Spleen (tissue), 11 donors: ENCODE data around the gene CXCL14. TPM values are rescaled to one million over a fixed set of nuclear protein-coding genes. Genes with fewer than 3 reads are reported as not detected.

Experiments
- DNase-seq: peaks from one replicate; pipeline ENCODE4 v3.0.0-alpha.2; 2020
- H3K27ac ChIP-seq, 8 donors: fragments of 200-600 bp; sonication (generic) in 7 of 8; 1 replicate in 4 of 8; 2 replicates in 4 of 8; pipeline versions ENCODE4 v1.5.0 to v1.8.0; 2016 to 2021; ENCODE audit warnings: inconsistent platforms in 4 of 8, mild to moderate bottlenecking in 4 of 8, moderate library complexity in 1 of 8
- H3K27me3 ChIP-seq, 7 donors: fragments of 200-600 bp; sonication (generic) in 6 of 7; replicated peaks in 1 of 7; 1 replicate in 4 of 7; 2 replicates in 3 of 7; pipeline versions ENCODE4 v1.5.0 to v1.8.0; 2016 to 2021; ENCODE audit warnings: inconsistent platforms in 3 of 7, mild to moderate bottlenecking in 1 of 7
- H3K36me3 ChIP-seq, 6 donors: fragments of 200-600 bp; sonication (generic) in 5 of 6; 1 replicate in 4 of 6; 2 replicates in 2 of 6; pipeline versions ENCODE4 v1.5.0 to v1.8.0; 2016 to 2021; ENCODE audit warnings: inconsistent platforms in 2 of 6
- H3K4me1 ChIP-seq, 6 donors: fragments of 200-600 bp; sonication (generic) in 5 of 6; 1 replicate in 3 of 6; 2 replicates in 3 of 6; pipeline versions ENCODE4 v1.5.0 to v1.8.0; 2016 to 2021; ENCODE audit warnings: inconsistent platforms in 3 of 6
- H3K4me3 ChIP-seq, 8 donors: fragments of 200-600 bp; sonication (generic) in 7 of 8; 1 replicate in 4 of 8; 2 replicates in 4 of 8; pipeline versions ENCODE4 v1.5.0 to v1.8.0; 2016 to 2021; ENCODE audit warnings: inconsistent platforms in 4 of 8, mild to moderate bottlenecking in 4 of 8, moderate library complexity in 2 of 8
- H3K9me3 ChIP-seq, 8 donors: fragments of 200-600 bp; sonication (generic) in 7 of 8; 1 replicate in 4 of 8; 2 replicates in 4 of 8; pipeline versions ENCODE4 v1.5.0 to v1.8.0; 2016 to 2021; ENCODE audit warnings: inconsistent platforms in 4 of 8
- POLR2A ChIP-seq, 3 donors: fragments of 450-650 bp; IDR thresholded peaks; one replicate each; pipeline ENCODE4 v1.5.1; 2017; ENCODE audit warnings: antibody characterized with exemption in 3 of 3, mild to moderate bottlenecking in 1 of 3
- POLR2AphosphoS5 ChIP-seq, 3 donors: sonication (generic); formaldehyde crosslinking; IDR thresholded peaks; one replicate each; pipeline ENCODE4 v1.5.1; 2017; ENCODE audit warnings: antibody characterized with exemption in 3 of 3
- WGBS, 5 donors: extraction: QIAGEN DNeasy Blood & Tissue Kit in 3 of 5; methylation state at CpG; one replicate each; pipeline versions ENCODE4 v1.1.5 to v1.1.7; 2013 to 2018; 5-methylcytosine and 5-hydroxymethylcytosine counted together
- intact Hi-C: fragments of 100-400 bp; cut with DNase I; formaldehyde crosslinking; loops from one replicate; pipeline ENCODE4 v1.15.0; 2023; ENCODE audit warnings: low total_unique reads
- polyA plus RNA-seq, 3 donors: library from polyadenylated mRNA; stranded (reverse); fragments of 200-250 nt; gene quantifications; one replicate each; pipeline ENCODE4 v1.2.1, GENCODE V29; 2013
- total RNA-seq, 7 donors: library from RNA; depleted of rRNA in 3 of 7; stranded (reverse); fragments of >200 nt in 3 of 7; fragmentation: NEBNext Ultra II Directional in 4 of 7; extraction: Animal tissue kit (Norgen Biotek cat#: 25700) in 4 of 7; gene quantifications; one replicate each; pipeline versions ENCODE4 v1.1.0 to v1.2.1, GENCODE V29; 2016 to 2021
- TF ChIP-seq, protein P1 (sequence below), 11 experiments: fragments of 200-600 bp in 7 of 11; fragments of 450-650 bp in 4 of 11; sonication (generic) in 4 of 11; IDR thresholded peaks in 8 of 11; conservative IDR thresholded peaks in 3 of 11; 1 replicate in 7 of 11; 2 replicates in 4 of 11; pipeline versions ENCODE4 v1.4.0 to v1.8.0; 2016 to 2021; ENCODE audit warnings: antibody characterized with exemption in 11 of 11, inconsistent platforms in 4 of 11, mild to moderate bottlenecking in 1 of 11
- donor health status: healthy with polysubstance abuse.
- donor health status: DM: no; HTN: no; CAD: no; lungs with moderate emphysema.
- donor health status: DM: no; HTN: no; CAD: no.
- donor health status: Bipolar disorder and iron deficiency.
- donor health status: healthy.
- donor health status: DM: no; HTN: no; CAD: no.
- donor health status: DM: yes; HTN: yes; CAD: no.

The CXCL14 gene
- total and polyA plus RNA-seq, 10 donors, result 10.3 to 67.1 (median 43.5) TPM

DNA sequence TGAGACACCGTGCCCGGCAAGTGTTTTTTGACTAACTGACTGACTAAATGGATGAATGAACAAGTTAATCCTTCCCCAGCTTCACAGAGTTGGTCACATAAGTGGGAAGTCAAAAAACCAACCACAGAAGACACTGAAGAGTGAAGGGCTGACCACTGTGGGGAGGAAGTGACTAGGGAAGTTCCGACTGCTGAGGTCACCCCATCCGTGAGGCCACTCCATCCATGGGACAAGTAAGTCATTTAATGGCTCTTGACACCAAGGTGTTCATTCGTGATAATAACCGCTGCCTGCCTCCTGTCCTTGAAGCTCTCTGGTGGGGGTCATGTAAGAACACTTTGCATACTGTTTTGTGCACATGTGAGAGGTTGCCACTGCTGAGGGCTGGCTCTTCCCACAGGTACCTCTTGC is 22.2 kb upstream of the CXCL14 start:
- Histone ChIP-seq H3K27me3 (peaks cover 0 to 19% (median 0%) of the 10 kb centered on the region in 7 donors), H3K4me1 (no peaks in the 10 kb centered on the region), H3K36me3 (no peaks in the 10 kb centered on the region), H3K9me3 (no peaks in the 10 kb centered on the region), H3K4me3 (no peak overlapping the region), H3K27ac (no peak overlapping the region)
- intact Hi-C loops, result no loop called here
- WGBS, 5 donors, result 69 to 83% (median 71%) methylated on average over 6 of the region's 6 CpGs
- TF ChIP-seq POLR2A (IDR thresholded peaks at IDR 0.05) (no peak), POLR2AphosphoS5 (IDR thresholded peaks at IDR 0.05) (no peak)
- TF ChIP-seq, protein P1, sequence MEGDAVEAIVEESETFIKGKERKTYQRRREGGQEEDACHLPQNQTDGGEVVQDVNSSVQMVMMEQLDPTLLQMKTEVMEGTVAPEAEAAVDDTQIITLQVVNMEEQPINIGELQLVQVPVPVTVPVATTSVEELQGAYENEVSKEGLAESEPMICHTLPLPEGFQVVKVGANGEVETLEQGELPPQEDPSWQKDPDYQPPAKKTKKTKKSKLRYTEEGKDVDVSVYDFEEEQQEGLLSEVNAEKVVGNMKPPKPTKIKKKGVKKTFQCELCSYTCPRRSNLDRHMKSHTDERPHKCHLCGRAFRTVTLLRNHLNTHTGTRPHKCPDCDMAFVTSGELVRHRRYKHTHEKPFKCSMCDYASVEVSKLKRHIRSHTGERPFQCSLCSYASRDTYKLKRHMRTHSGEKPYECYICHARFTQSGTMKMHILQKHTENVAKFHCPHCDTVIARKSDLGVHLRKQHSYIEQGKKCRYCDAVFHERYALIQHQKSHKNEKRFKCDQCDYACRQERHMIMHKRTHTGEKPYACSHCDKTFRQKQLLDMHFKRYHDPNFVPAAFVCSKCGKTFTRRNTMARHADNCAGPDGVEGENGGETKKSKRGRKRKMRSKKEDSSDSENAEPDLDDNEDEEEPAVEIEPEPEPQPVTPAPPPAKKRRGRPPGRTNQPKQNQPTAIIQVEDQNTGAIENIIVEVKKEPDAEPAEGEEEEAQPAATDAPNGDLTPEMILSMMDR (IDR thresholded peaks at IDR 0.05 in 8 of 11, conservative IDR thresholded peaks at IDR 0.05 in 3 of 11), result no peak
- no peak for DNase-seq

DNA sequence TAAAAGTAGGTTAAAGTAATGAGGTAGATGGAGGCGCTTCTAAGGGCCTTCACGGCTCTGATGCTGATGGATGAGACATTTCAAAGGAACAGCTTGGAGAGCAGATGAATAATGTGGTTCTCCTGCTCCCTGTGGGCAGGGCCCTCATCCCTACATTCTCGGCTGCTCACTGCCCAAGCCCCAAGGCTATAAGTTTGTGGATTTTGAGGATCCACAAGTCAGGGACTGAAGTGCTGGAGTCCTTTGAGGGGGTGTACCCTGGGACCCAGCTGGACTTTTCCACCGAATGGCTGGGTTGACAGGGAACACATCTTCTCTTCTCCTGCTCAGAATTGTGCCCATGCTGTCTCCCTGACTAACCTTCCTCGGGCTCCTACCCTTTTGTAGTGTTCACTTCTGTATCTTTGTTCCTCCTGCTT is 21.4 kb upstream of the CXCL14 start:
- Histone ChIP-seq H3K27me3 (peaks cover 0 to 19% (median 0%) of the 10 kb centered on the region in 7 donors), H3K27ac (no peak overlapping the region), H3K4me1 (no peaks in the 10 kb centered on the region), H3K36me3 (no peaks in the 10 kb centered on the region), H3K9me3 (no peaks in the 10 kb centered on the region), H3K4me3 (no peak overlapping the region)
- intact Hi-C loops, result no loop called here
- TF ChIP-seq POLR2A (IDR thresholded peaks at IDR 0.05) (no peak), POLR2AphosphoS5 (IDR thresholded peaks at IDR 0.05) (no peak)
- TF ChIP-seq, protein P1 (IDR thresholded peaks at IDR 0.05 in 8 of 11, conservative IDR thresholded peaks at IDR 0.05 in 3 of 11), result no peak
- WGBS, 5 donors, result 75 to 87% (median 81%) methylated on average over 5 of the region's 5 CpGs
- no peak for DNase-seq

DNA sequence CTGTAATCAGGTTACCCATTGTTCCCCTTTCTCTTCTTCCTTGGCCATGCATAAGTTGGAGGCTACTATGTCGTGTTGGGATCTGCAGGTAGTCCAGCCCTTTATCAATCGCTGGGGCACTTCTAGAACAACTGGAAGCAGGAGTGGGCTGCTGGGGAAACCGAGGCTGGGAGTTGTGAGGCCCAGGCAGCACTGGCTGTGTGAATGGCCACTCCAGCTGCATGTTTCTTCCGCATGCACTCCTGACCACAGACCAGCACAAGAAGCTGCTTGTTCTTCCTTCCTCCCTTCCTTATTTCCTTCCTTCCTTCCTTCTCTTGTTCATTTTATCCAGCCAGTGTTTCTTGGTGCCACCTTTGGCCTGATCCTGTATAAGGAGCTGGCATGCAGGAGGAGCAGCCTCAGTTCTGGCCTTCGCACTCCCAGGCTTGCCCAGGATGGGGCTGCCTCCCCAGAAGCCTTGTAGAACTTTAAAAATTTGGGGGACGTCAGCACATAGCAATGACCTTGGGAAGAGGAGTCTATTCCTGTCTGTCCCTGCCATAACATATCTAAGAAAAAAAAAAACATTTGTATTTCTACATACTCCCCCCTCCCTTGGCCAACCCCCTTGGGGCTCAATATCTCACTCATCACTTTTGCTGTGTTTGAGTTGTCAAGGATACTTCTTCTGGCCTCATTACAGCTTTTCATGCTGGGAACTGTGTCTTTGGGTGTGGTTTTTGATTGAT is 20.8 kb upstream of the CXCL14 start:
- H3K27me3 ChIP-seq, result peaks cover 0 to 19% (median 0%) of the 10 kb centered on the region in 7 donors
- intact Hi-C loops, result no loop called here
- WGBS, 5 donors, result 72 to 84% (median 76%) methylated on average over 6 of the region's 6 CpGs
- H3K4me3 ChIP-seq, result no peak overlapping the region
- H3K36me3 ChIP-seq, result no peaks in the 10 kb centered on the region
- H3K9me3 ChIP-seq, result no peaks in the 10 kb centered on the region
- TF ChIP-seq POLR2A (IDR thresholded peaks at IDR 0.05) (no peak), POLR2AphosphoS5 (IDR thresholded peaks at IDR 0.05) (no peak)
- TF ChIP-seq, protein P1 (IDR thresholded peaks at IDR 0.05 in 8 of 11, conservative IDR thresholded peaks at IDR 0.05 in 3 of 11), result no peak
- peak; percentile 19 for DNase-seq
- no peak overlapping the region for H3K27ac ChIP-seq
- no peaks in the 10 kb centered on the region for H3K4me1 ChIP-seq

DNA sequence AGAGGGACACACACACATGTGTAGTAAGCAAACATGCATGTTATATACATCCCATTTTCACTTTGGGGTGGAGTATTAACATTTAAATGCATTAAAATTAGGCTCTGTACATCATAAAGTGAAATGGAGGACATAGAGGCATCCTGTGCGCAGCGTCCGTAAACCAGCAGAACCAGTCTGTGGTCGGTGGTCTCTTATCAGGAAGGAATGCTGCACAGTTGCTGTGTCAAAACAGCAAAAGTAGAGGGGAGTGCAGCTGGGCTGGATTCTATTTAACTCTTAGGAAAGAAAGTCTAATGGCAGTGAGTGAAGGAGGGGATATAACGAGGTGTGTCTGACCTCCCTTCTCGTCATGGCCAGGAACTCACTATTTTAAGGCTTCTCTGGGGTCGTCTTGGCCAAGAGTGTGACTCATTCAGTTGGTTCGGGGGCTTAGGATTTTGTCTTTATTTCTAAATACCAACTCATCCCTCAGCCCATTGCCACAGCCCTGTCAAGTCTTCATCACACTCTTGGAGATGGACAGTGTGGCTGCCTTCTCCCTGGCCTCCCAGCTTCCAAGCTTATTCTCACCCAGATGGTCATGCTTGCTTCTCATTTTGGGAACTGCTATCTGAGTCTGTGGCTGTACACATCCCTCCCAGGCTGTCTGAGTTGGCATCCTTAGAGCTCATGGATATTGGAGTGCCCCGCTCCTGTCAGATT is 20.1 kb upstream of the CXCL14 start:
- peak; percentile 15 for DNase-seq
- Histone ChIP-seq H3K36me3 (no peaks in the 10 kb centered on the region), H3K4me1 (no peaks in the 10 kb centered on the region), H3K9me3 (no peaks in the 10 kb centered on the region), H3K4me3 (no peak overlapping the region), H3K27ac (no peak overlapping the region), H3K27me3 (peaks cover 0 to 19% (median 0%) of the 10 kb centered on the region in 7 donors)
- TF ChIP-seq POLR2A (IDR thresholded peaks at IDR 0.05) (no peak), POLR2AphosphoS5 (IDR thresholded peaks at IDR 0.05) (no peak)
- TF ChIP-seq, protein P1 (IDR thresholded peaks at IDR 0.05 in 8 of 11, conservative IDR thresholded peaks at IDR 0.05 in 3 of 11), result no peak
- intact Hi-C loops, result no loop called here
- 71 to 78% (median 74%) methylated on average over 9 of the region's 9 CpGs for WGBS, 5 donors
